ENCODE measurements around the gene RAB27A. TPM values are rescaled to one million over a fixed set of nuclear protein-coding genes. Genes with fewer than 3 reads are reported as not detected.

RAB27A gene
- total RNA-seq, 2 donors from 2014 or later, result 9.6 to 9.9 TPM

GRCh38 chr15:55230953-55231352 is 58.7 kb downstream of the RAB27A start:
- no peak for ATAC-seq
- no peak for TF ChIP-seq POLR2A (IDR thresholded peaks at IDR 0.05)
- TF ChIP-seq CTCF (IDR thresholded peaks at IDR 0.05), result no peak
- no peak overlapping the region for H3K27ac ChIP-seq

GRCh38 chr15:55230051-55230670 is 59.5 kb downstream of the RAB27A start:
- intact Hi-C loops (cut with DNase I), result no loop called here
- H3K36me3 ChIP-seq (replicated peaks in 1 of 2; ENCODE audit: insufficient read depth in 1 of 2, low read depth in 2 of 2), result peaks cover 0 to 3% of the 10 kb centered on the region in 2 donors

More at GRCh38 chr15:55230953-55231352, 58.7 kb downstream of the RAB27A start:
- H3K4me3 ChIP-seq, result no peak overlapping the region
- peaks cover 13% of the 10 kb centered on the region for H3K4me1 ChIP-seq
- WGBS, 2 donors, result 93 to 100% methylated on average over 1 of the region's 1 CpG
- H3K9me3 ChIP-seq, result no peaks in the 10 kb centered on the region
- no peaks in the 10 kb centered on the region for H3K27me3 ChIP-seq
- no peak for DNase-seq
- H3K36me3 ChIP-seq (replicated peaks in 1 of 2; ENCODE audit: insufficient read depth in 1 of 2, low read depth in 2 of 2), result peaks cover 0 to 3% of the 10 kb centered on the region in 2 donors
- intact Hi-C loops (cut with DNase I), result no loop called here

GRCh38 chr15:55226127-55226526 is 63.5 kb downstream of the RAB27A start:
- WGBS, 2 donors, result 92 to 94% methylated on average over 2 of the region's 2 CpGs
- Histone ChIP-seq H3K4me3 (no peak overlapping the region), H3K9me3 (no peaks in the 10 kb centered on the region), H3K27me3 (no peaks in the 10 kb centered on the region), H3K27ac (no peak overlapping the region), H3K4me1 (peaks cover 5% of the 10 kb centered on the region), H3K36me3 (replicated peaks in 1 of 2; ENCODE audit: insufficient read depth in 1 of 2, low read depth in 2 of 2) (peaks cover 0 to 3% of the 10 kb centered on the region in 2 donors)
- no peak for TF ChIP-seq POLR2A (IDR thresholded peaks at IDR 0.05)
- intact Hi-C loops (cut with DNase I), result no loop called here
- ATAC-seq (no peak), DNase-seq (no peak)

More at GRCh38 chr15:55230051-55230670, 59.5 kb downstream of the RAB27A start:
- no peak overlapping the region for H3K27ac ChIP-seq
- H3K9me3 ChIP-seq, result no peaks in the 10 kb centered on the region
- 53 to 56% methylated on average over 3 of the region's 3 CpGs for WGBS, 2 donors
- TF ChIP-seq POLR2A (IDR thresholded peaks at IDR 0.05), result no peak
- no peak for TF ChIP-seq CTCF (IDR thresholded peaks at IDR 0.05)
- ATAC-seq, result no peak
- peaks cover 15% of the 10 kb centered on the region for H3K4me1 ChIP-seq
- no peaks in the 10 kb centered on the region for H3K27me3 ChIP-seq
- no peak for DNase-seq
- no peak overlapping the region for H3K4me3 ChIP-seq

- Histone ChIP-seq H3K4me3 (no peak overlapping the region), H3K27me3 (no peaks in the 10 kb centered on the region), H3K9me3 (no peaks in the 10 kb centered on the region), H3K36me3 (replicated peaks in 1 of 2; ENCODE audit: insufficient read depth in 1 of 2, low read depth in 2 of 2) (peaks cover 0 to 1% of the 10 kb centered on the region in 2 donors), H3K4me1 (peaks cover 8% of the 10 kb centered on the region), H3K27ac (no peak overlapping the region)
- TF ChIP-seq CTCF (IDR thresholded peaks at IDR 0.05) (no peak), POLR2A (IDR thresholded peaks at IDR 0.05) (no peak)
- ATAC-seq (no peak), DNase-seq (no peak)
- intact Hi-C loops (cut with DNase I), result no loop called here
Observed at GRCh38 chr15:55224892-55225291, 64.7 kb downstream of the RAB27A start.

- Histone ChIP-seq H3K27ac (no peak overlapping the region), H3K9me3 (no peaks in the 10 kb centered on the region), H3K27me3 (no peaks in the 10 kb centered on the region), H3K4me3 (no peak overlapping the region), H3K4me1 (peaks cover 8% of the 10 kb centered on the region), H3K36me3 (replicated peaks in 1 of 2; ENCODE audit: insufficient read depth in 1 of 2, low read depth in 2 of 2) (peaks cover 0 to 3% of the 10 kb centered on the region in 2 donors)
- intact Hi-C loops (cut with DNase I), result no loop called here
- TF ChIP-seq POLR2A (IDR thresholded peaks at IDR 0.05) (no peak), CTCF (IDR thresholded peaks at IDR 0.05) (no peak)
- DNase-seq, result no peak
- ATAC-seq, result no peak
Observed at GRCh38 chr15:55222588-55222987, 67.0 kb downstream of the RAB27A start.

Data from body of pancreas (tissue), 4 donors.